ENCODE data around the gene SMLR1.

Gene SMLR1

GRCh38 chr6:130873746-130874145, 46.5 kb downstream of the SMLR1 start:
- no peak overlapping the region for H3K27ac ChIP-seq
- TF ChIP-seq CTCF (IDR thresholded peaks at IDR 0.05) = no peak
- no peak for TF ChIP-seq ZFX (IDR thresholded peaks at IDR 0.05; ENCODE audit: borderline replicate concordance)

DNA sequence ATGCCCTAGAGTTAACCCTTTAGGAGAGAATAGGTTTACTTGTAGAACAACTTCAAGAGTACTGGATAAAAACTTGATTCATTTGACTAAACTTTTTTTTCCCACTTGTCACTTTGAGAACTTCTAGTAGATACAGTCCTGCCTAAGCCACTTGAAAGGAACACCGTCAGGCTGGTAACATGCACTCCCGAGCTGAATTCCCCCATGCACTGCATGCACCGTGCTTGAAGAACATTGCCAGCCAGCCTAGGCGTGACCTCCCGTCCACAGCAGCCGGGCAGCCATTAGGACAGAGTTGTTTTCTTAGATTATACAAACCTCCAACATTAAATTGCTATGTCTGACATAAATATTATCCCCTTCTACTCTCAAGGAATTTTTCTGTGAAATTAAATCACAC, 52.6 kb downstream of the SMLR1 start:
- TF ChIP-seq ZFX (IDR thresholded peaks at IDR 0.05; ENCODE audit: borderline replicate concordance) = no peak
- TF ChIP-seq CTCF (IDR thresholded peaks at IDR 0.05) = no peak
- H3K27ac ChIP-seq = no peak overlapping the region

GRCh38 chr6:130882370-130882769, 55.2 kb downstream of the SMLR1 start:
- TF ChIP-seq CTCF (IDR thresholded peaks at IDR 0.05) = no peak
- no peak for TF ChIP-seq ZFX (IDR thresholded peaks at IDR 0.05; ENCODE audit: borderline replicate concordance)
- H3K27ac ChIP-seq = no peak overlapping the region

- H3K27ac ChIP-seq = no peak overlapping the region
- TF ChIP-seq CTCF (IDR thresholded peaks at IDR 0.05) (peak; percentile 90), ZFX (IDR thresholded peaks at IDR 0.05; ENCODE audit: borderline replicate concordance) (no peak)
These were observed 58.4 kb downstream of the SMLR1 start for GRCh38 chr6:130885392-130886192.

Measured in 22Rv1 (cell line).